ENCODE results near the gene GRM4. TPM values are rescaled to one million over a fixed set of nuclear protein-coding genes. Genes with fewer than 3 reads are reported as not detected.

GRM4 gene
- total and polyA plus RNA-seq, 10 of the 15 experiments (the other 5 are each of a cell fraction or from before 2014, with no cell fraction given), result 0.01 to 0.31 (median 0.05) TPM; not detected in 2

DNA sequence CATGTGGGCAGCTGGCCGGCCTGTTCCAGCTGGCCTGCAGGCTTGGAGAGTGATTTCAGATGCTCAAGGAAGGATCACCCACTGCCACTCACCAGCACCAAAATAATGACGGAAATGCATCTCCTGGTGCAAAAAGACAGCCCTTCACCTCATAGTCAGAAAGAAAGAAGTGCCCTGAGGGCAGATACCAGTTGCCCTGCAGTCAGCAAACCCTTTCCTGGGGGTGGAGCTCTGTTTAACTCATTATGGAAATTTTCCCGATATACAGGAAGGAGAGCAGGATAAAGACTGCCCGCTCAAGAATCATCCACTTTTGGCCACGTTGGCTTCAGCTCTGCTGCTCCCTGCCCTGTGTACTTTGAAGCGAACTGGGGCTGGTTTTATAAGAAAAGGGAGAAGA is 127.9 kb downstream of the GRM4 start:
- no peak overlapping the region for H3K27ac ChIP-seq (ENCODE audit: control insufficient read depth, insufficient read depth)
- intact Hi-C loops (cut with micrococcal nuclease; ENCODE audit: unreplicated experiment), result no loop called here
- no peak overlapping the region for H2AFZ ChIP-seq (ENCODE audit: control insufficient read depth, low read depth, low read length)
- no peaks in the 10 kb centered on the region for H3K9me3 ChIP-seq (replicated peaks; ENCODE audit: control insufficient read depth, insufficient read depth, low read length)
- FAIRE-seq (no peak), ATAC-seq (no peak), DNase-seq (ENCODE audit: low read depth, low spot score) (no peak)
- H3K9ac ChIP-seq (ENCODE audit: control insufficient read depth, insufficient read depth, low read length), result no peak overlapping the region
- H3K79me2 ChIP-seq (ENCODE audit: control insufficient read depth, insufficient read depth, low read length), result no peaks in the 10 kb centered on the region
- in situ Hi-C loops (cut with MboI), result no loop called here
- no peak overlapping the region for H3K4me3 ChIP-seq
- H3K36me3 ChIP-seq (ENCODE audit: control insufficient read depth in 2 of 2, insufficient read depth in 2 of 2, low read length in 1 of 2), result no peaks in the 10 kb centered on the region
- TF ChIP-seq RAD51 (IDR thresholded peaks at IDR 0.05) (no peak), SUPT20H (IDR thresholded peaks at IDR 0.05; ENCODE audit: borderline replicate concordance, control insufficient read depth, low read depth, low read length) (no peak), SREBF2 (IDR thresholded peaks at IDR 0.05; ENCODE audit: low read length) (no peak), ZNF217 (IDR thresholded peaks at IDR 0.05) (no peak), NFXL1 (IDR thresholded peaks at IDR 0.05; ENCODE audit: borderline replicate concordance) (no peak), RB1 (IDR thresholded peaks at IDR 0.05; ENCODE audit: borderline replicate concordance) (no peak), BMI1 (IDR thresholded peaks at IDR 0.05; ENCODE audit: borderline replicate concordance) (no peak)
- H3K27me3 ChIP-seq (replicated peaks in 1 of 2; ENCODE audit: control insufficient read depth in 2 of 2, insufficient read depth in 2 of 2, low read length in 1 of 2), result peaks cover 0 to 1% of the 10 kb centered on the region in 2 experiments; a peak in 2 of 4 replicates
- SMC1A ChIA-PET (ENCODE audit: uncharacterized antibody, unreplicated experiment), result no interaction called here
- no peaks in the 10 kb centered on the region for H4K20me1 ChIP-seq (ENCODE audit: control insufficient read depth, insufficient read depth)
- RAD21 ChIA-PET (ENCODE audit: unreplicated experiment), result no interaction called here
- H3K4me1 ChIP-seq (ENCODE audit: control insufficient read depth, insufficient read depth, low read length), result no peaks in the 10 kb centered on the region
- WGBS (ENCODE audit: insufficient coverage, insufficient replicate concordance, low lambda C conversion rate, missing lambda C conversion rate), result 9% methylated on average over 6 of the region's 6 CpGs
- BruUV-seq (replicated peaks), result no TSS peak
- H3K4me2 ChIP-seq (ENCODE audit: control insufficient read depth, insufficient read depth), result no peak overlapping the region
- POLR2A ChIA-PET, result interaction anchor here (0.5 kb wide), 1 partner anchor 36 kb away, joined by 3 read pairs; no protein-coding TSS in a partner anchor
- CTCF ChIA-PET, result no interaction called here

DNA sequence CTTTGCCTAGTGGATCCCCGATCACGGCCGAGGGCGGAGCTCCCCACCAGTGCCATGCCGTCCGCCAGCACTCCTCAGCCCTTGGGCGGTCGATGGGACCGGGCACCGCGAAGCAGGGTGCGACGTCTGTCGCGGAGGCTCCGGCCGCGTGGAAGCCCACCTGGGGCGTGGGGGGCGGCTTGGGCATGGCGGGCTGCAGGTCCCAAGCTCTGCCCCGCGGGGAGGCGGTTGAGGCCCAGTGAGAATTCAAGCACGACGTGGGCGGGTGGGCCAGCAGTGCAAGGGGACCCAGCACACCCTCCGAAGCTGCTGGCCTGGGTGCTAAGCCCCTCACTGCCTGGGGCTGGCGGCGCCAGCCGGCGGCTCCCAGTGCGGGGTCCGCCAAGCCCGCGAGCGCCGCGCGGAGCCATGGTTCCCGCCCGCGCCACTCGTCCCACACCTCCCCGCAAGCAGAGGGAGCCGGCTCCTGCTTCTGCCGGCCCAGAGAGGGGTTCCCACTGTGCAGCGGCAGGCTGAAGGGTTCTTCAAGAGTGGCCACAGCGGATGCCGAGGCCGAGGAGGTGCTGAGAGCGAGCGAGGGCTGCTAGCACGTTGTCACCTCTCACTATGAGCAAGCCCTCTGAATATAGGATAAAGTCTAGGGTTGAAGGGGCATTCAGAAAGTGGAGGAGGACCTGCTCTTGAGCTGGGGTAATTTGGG is 128.6 kb downstream of the GRM4 start:
- no peak overlapping the region for H3K27ac ChIP-seq (ENCODE audit: control insufficient read depth, insufficient read depth)
- no peak for FAIRE-seq
- H3K4me2 ChIP-seq (ENCODE audit: control insufficient read depth, insufficient read depth), result no peak overlapping the region
- ATAC-seq, result no peak
- H4K20me1 ChIP-seq (ENCODE audit: control insufficient read depth, insufficient read depth), result no peaks in the 10 kb centered on the region
- H3K79me2 ChIP-seq (ENCODE audit: control insufficient read depth, insufficient read depth, low read length), result no peaks in the 10 kb centered on the region
- DNase-seq (ENCODE audit: low read depth, low spot score), result no peak
- 81% methylated on average over 54 of the region's 54 CpGs for WGBS (ENCODE audit: insufficient coverage, insufficient replicate concordance, low lambda C conversion rate, missing lambda C conversion rate)
- intact Hi-C loops (cut with micrococcal nuclease; ENCODE audit: unreplicated experiment) (no loop called here), in situ Hi-C loops (cut with MboI) (no loop called here)
- H3K9ac ChIP-seq (ENCODE audit: control insufficient read depth, insufficient read depth, low read length), result no peak overlapping the region
- ChIA-PET SMC1A (ENCODE audit: uncharacterized antibody, unreplicated experiment) (no interaction called here), RAD21 (ENCODE audit: unreplicated experiment) (no interaction called here), POLR2A (interaction anchor here (0.5 kb wide), 1 partner anchor 37 kb away, joined by 3 read pairs; no protein-coding TSS in a partner anchor), CTCF (no interaction called here)
- no peak overlapping the region for H2AFZ ChIP-seq (ENCODE audit: control insufficient read depth, low read depth, low read length)
- no TSS peak for BruUV-seq (replicated peaks)
- no peak overlapping the region for H3K4me3 ChIP-seq
- H3K36me3 ChIP-seq (ENCODE audit: control insufficient read depth in 2 of 2, insufficient read depth in 2 of 2, low read length in 1 of 2), result no peaks in the 10 kb centered on the region
- H3K4me1 ChIP-seq (ENCODE audit: control insufficient read depth, insufficient read depth, low read length), result no peaks in the 10 kb centered on the region
- no peak for TF ChIP-seq HDGF (IDR thresholded peaks at IDR 0.05)
- TF ChIP-seq NFIC (IDR thresholded peaks at IDR 0.05; ENCODE audit: low read depth, low read length), result no peak
- no peak for TF ChIP-seq ZNF274 (IDR thresholded peaks at IDR 0.05; ENCODE audit: insufficient read depth, insufficient read length)
- TF ChIP-seq, protein P1, sequence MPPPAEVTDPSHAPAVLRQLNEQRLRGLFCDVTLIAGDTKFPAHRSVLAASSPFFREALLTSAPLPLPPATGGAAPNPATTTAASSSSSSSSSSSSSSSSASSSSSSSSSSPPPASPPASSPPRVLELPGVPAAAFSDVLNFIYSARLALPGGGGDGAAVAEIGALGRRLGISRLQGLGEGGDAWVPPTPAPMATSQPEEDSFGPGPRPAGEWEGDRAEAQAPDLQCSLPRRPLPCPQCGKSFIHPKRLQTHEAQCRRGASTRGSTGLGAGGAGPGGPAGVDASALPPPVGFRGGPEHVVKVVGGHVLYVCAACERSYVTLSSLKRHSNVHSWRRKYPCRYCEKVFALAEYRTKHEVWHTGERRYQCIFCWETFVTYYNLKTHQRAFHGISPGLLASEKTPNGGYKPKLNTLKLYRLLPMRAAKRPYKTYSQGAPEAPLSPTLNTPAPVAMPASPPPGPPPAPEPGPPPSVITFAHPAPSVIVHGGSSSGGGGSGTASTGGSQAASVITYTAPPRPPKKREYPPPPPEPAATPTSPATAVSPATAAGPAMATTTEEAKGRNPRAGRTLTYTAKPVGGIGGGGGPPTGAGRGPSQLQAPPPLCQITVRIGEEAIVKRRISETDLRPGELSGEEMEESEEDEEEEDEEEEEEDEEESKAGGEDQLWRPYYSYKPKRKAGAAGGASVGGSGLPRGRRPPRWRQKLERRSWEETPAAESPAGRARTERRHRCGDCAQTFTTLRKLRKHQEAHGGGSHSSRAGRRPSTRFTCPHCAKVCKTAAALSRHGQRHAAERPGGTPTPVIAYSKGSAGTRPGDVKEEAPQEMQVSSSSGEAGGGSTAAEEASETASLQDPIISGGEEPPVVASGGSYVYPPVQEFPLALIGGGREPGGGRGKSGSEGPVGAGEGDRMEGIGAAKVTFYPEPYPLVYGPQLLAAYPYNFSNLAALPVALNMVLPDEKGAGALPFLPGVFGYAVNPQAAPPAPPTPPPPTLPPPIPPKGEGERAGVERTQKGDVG (CRISPR knock-in tag; IDR thresholded peaks at IDR 0.05), result no peak
- TF ChIP-seq, protein P2, sequence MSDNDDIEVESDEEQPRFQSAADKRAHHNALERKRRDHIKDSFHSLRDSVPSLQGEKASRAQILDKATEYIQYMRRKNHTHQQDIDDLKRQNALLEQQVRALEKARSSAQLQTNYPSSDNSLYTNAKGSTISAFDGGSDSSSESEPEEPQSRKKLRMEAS (IDR thresholded peaks at IDR 0.05; ENCODE audit: low read depth, low read length), result no peak
- TF ChIP-seq RUNX3 (IDR thresholded peaks at IDR 0.05; ENCODE audit: low read length), result no peak
- no peak for TF ChIP-seq NR2F1 (conservative IDR thresholded peaks at IDR 0.05)
- H3K9me3 ChIP-seq (replicated peaks; ENCODE audit: control insufficient read depth, insufficient read depth, low read length), result no peaks in the 10 kb centered on the region
- H3K27me3 ChIP-seq (replicated peaks in 1 of 2; ENCODE audit: control insufficient read depth in 2 of 2, insufficient read depth in 2 of 2, low read length in 1 of 2), result no peaks in the 10 kb centered on the region; a peak in 1 of 4 replicates

All from GM12878 (cell line).